PC-9 (cell line): ENCODE data around the gene DMBT1.
A peak's percentile ranks its signal among the peaks of the same experiment; 100 is the strongest.

ENCODE experiments used
- CTCF ChIP-seq: fragments of 200-600 bp; sonication (generic); conservative IDR thresholded peaks from 2 replicates; pipeline ENCODE4 v1.6.1; 2017; ENCODE audit warnings: mixed run types, antibody characterized with exemption, mild to moderate bottlenecking, moderate library complexity
- EZH2 ChIP-seq: fragments of 200-600 bp; sonication (generic); IDR thresholded peaks from 2 replicates; pipeline ENCODE4 v1.8.0; 2017; ENCODE audit warnings: antibody characterized with exemption, low read depth

- peak; percentile 60 for TF ChIP-seq CTCF
- TF ChIP-seq EZH2 = no peak
Measured at GRCh38 chr10:122567056-122567660, 6.6 kb downstream of the DMBT1 start.
